ENCODE measurements around the gene RNPEPL1.

RNPEPL1 gene

DNA sequence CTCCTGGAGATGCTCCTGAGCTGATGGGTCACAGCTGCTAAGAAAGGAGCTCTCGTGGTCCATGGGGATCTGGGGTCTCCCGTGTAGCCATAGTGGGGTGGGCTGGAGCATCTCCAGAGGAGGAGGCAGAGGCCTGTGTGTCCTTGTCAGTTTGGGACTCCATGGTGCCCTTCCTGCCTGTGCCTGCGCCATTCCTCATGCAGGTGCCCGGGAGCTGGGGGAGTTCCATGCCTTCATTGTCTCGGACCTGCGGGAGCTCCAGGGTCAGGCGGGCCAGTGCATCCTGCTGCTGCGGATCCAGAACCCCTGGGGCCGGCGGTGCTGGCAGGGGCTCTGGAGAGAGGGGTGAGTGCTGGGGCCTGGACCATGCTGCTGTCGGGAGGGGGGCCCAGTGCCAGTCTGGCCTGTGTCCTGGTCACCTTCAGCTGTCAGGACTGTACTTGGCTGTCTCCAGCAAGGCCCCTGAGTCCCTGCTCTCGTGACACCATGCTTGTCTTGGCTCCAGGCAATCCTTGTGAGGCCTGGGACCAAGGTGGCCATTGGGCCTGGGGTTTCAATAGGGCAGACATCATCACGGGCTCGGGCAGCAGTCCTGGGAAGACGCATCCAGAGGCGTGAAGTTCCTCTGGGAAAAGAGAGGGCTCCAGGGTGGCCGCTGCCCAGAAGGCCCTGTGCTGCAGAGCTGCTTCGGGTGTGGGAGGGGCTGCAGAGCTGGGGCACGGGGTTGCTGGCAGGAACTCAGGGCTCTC is 25.6 kb downstream of the RNPEPL1 start:
- DNase-seq: no peak

DNA sequence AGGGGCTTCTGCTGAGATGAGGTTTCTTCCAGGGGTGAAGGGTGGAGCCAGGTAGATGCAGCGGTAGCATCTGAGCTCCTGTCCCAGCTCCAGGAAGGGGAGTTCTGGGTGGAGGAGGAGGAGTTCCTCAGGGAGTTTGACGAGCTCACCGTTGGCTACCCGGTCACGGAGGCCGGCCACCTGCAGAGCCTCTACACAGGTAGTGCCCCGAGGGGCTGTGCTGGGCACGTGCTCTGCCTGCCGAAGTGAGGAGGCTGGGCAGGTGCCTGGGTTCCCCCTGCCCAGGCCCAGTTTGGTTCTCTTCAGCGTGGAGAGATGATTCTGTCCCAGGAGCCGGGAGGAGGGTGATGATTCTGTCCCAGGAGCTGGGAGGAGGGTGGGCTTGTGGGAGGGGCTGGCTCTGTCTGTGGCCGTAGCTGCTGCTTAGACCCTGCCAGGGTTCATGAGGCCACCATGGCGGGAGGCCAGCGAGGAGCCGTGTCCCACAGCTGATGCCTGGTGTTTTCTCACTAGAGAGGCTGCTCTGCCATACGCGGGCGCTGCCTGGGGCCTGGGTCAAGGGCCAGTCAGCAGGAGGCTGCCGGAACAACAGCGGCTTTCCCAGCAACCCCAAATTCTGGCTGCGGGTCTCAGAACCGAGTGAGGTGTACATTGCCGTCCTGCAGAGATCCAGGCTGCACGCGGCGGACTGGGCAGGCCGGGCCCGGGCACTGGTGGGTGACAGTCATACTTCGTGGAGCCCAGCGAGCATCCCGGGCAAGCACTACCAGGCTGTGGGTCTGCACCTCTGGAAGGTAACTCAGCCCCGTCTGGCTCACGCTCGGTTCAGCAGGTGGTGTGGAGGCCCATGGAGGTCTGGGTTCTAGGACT is 26.5 kb downstream of the RNPEPL1 start:
- DNase-seq: no peak

DNA sequence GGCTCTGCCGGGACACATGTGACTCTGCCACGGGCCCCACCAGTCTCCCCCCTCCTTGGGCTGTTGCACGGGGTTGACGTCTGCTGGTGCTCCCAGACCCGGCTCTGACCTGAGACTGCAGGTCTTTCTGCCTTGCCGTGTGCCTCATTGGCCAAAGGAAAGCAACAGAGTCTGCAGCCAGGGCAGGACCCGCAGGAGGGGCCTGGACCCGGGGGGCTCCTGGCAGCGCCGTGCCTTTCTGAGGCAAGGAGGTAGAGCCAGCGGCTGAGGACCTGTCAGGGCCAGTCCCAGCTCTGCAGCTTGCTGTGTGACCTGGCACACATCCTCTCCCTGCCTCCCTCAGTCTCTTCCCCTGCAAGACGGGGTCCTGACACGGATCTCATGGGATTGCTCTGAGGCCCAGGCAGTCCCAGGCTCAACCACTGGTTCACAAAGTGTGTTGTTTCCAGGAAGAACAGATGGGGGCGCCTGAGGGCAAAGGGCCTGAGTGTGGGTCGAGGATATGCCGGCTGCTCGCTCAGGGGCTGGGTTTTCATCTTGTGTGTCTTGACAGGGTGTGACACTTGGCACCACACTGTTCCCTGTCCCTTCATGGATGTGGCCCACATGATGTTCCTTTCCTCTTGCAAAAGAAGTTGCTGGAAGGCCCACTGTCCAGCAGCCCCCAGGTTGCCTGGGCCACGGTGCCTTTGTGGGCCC is 27.2 kb downstream of the RNPEPL1 start:
- DNase-seq: no peak

DNA sequence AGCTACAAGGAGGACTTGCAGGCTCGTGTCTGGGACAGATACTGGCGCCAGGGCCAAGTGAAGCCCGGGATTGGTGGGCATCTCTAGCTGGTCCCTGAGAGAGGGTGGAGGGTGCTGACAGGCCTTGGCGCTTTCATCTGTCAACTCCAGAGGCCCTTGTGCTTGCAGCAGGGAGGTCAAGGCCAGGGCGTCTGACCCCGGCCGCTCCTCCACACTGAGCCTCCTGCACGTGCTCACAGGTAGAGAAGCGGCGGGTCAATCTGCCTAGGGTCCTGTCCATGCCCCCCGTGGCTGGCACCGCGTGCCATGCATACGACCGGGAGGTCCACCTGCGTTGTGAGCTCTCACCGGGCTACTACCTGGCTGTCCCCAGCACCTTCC is 27.8 kb downstream of the RNPEPL1 start:
- no peak for DNase-seq

DNA sequence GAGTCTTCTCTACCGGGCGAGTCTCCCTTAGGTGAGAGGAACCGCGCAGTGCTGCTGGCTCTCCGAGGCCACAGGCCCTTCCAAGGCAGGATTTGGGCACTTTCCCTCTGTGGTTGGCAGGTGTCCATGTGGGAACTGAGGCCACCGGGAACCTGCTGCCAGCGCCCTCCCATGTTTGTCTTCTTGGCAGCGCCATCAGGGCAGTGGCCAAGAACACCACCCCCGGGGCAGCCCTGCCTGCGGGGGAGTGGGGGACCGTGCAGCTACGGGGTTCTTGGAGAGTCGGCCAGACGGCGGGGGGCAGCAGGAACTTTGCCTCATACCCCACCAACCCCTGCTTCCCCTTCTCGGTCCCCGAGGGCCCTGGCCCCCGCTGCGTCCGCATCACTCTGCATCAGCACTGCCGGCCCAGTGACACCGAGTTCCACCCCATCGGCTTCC is 28.2 kb downstream of the RNPEPL1 start:
- no peak for DNase-seq

DNA sequence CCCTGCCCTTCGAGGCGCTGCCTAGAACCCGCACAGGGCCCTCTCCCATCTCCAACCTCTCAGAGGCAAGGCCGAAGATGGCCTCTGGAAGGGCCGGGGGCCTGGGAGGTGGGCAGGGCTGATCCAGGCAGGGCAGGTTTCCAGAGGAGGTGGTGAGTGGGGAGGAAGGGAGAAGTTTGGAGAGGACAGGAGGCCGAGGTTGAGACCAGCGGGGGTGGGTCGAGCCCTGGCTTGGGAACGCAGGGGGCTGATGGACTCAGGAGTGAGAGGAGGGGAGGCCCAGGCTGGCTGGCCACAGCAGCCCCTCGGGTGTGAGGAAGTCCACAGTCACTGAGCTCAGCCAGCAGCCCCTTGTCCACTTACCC is 28.8 kb downstream of the RNPEPL1 start:
- DNase-seq: no peak

DNA sequence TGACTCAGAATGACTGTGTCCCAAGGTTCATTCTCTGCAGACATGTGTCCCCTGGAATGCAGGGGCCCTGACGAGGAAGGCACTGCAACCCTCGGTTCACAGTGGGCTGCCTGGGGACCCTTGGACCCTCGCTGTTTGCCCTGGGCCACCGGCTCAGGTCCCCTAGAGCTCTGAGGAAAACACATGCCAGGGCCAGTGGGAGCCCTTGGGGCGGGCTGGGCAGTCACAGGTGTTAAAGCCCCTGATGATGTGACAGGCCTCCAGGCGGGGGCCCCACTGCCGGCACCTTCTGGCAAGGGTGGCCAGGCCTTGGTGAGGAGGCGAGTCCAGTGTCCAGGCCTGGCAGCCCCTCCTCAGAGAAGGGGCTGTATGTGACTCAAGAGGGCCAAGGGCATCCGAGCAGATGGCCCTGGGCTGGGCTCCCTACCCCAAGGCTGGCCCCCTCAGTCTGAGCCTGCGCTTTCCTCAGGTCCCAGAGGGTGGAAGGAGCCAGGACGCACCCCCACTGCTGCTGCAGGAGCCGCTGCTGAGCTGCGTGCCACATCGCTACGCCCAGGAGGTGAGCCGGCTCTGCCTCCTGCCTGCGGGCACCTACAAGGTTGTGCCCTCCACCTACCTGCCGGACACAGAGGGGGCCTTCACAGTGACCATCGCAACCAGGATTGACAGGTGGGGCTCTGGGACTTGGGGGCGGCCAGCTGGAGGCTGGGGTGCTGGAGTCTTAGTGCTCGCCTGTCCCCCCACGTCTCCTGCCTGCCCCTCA is 29.3 kb downstream of the RNPEPL1 start:
- DNase-seq: no peak

DNA sequence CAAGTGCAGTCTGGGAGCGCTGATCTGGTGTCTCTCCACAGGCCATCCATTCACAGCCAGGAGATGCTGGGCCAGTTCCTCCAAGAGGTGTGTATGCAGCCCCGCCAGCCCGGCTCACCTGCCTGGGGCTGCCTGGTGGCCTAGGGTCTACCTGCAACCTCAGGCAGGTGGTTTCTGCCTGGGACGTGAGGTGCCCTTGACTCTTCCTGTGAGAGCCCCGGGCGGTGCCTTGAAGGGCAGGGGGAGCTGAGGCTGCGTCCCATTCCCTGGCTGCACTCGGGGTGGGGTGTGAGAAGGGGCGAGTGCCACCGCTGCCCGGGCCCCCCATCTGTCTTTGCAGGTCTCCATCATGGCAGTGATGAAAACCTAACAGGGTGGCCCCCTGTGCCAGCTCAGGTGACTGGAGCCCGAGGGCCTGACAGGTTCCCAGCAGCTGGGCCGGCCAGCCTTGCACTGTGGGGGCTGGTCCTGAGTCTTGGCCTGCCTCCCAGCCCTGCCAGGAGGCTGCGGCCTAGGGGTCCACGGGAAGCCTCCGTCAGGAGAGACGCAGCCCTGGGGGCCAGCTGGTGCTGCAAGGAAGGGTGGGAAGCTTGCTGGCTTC is 30.1 kb downstream of the RNPEPL1 start:
- DNase-seq: no peak

DNA sequence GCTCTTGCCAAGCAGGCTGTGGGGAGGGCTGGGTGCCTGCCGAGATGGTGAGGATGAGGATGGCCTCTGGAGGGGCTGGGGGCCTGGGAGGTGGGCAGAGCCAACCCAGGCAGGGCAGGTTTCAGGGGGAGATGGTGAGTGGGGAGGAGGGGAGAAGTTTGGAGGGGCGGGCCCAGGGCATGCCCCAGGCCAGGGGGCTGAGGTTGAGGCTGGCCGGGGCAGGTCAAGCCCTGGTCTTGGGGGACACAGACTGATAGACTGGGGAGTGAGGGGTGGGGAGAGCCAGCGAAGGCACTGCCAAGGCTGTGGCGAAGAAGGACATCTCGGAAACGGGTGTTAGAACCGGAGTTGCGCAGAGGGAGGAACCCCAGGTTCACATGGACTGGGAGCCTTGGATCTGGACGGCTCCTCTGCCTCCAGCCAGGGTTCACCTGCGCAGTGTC is 30.9 kb downstream of the RNPEPL1 start:
- no peak for DNase-seq

DNA sequence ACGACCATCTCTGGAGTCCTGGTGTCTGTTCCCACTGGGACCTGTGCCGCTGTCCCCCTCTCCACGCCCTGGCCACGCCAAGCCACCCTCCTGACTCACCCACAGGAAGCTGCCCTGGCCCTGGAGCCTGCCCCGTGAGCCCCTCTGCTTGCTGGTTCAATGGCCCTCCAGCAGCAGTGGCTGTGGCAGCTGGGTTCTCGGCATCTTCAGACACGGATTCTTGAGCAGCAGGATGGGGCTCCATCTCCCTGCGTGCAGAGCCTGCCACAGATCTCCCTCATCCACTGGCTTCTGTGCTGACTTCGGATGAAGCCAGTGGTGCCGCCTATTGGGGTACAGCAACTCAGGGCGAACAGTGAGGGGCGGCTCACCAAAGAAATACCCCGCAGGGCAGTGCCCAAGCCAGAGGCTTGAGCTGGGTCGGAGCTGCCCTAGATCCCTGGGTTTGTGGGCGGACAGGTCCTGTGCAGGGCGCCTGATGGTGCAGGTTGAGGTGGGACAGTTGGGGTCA is 32.2 kb downstream of the RNPEPL1 start:
- DNase-seq: no peak

DNA sequence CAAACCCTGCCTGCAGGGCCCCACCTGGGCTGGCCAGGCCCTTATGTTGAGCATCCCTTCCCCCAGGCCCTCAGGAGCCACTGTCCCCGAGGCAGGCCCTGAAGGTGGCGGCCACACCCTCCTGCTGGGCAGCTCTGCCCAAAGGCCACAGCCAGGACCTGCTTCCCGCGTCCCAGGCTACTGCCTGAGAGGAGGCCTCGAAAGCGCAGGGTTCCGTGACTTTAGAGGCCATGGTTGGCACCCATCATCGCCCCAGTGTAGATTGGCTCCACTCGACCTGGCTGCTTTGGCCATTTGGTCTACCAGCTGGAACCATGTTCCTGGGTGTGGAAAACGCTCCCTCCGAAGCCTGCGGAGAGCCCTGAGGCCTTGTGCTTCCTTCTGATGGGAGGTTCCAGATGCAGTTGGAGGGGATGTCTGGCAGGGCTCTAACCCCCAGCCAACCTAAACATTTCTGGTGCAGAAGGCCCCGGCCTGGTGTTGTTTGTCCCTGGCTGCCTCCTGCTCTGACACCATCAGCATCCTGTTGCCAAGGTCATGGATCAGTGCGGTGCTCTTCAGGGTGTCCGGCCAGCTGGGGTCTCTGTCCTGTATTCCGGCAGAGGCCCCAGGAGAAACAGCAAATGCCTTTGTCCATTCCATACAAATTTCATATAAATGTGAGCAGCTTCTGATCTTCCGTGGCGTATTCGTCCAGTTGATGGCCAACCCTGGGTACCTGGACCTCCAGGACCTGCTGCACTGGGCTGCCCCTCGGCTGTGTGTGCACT is 33.0 kb downstream of the RNPEPL1 start:
- DNase-seq: no peak

DNA sequence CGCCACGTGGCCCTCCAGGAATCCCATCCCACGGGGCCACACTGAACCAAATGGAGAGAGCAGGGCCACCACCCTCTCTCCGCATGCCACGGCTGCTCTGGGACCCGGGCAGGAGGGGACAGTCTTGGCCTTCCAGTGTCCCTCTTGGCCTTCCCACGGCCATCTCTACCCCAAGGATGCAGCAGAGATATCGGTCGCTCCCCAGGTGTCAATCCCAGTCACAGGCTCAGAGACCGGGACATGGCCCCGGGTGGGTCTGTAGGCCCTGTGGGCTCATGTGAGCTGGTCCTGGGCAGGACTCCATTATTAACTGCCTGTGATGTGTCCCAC is 33.5 kb downstream of the RNPEPL1 start:
- DNase-seq: no peak

DNA sequence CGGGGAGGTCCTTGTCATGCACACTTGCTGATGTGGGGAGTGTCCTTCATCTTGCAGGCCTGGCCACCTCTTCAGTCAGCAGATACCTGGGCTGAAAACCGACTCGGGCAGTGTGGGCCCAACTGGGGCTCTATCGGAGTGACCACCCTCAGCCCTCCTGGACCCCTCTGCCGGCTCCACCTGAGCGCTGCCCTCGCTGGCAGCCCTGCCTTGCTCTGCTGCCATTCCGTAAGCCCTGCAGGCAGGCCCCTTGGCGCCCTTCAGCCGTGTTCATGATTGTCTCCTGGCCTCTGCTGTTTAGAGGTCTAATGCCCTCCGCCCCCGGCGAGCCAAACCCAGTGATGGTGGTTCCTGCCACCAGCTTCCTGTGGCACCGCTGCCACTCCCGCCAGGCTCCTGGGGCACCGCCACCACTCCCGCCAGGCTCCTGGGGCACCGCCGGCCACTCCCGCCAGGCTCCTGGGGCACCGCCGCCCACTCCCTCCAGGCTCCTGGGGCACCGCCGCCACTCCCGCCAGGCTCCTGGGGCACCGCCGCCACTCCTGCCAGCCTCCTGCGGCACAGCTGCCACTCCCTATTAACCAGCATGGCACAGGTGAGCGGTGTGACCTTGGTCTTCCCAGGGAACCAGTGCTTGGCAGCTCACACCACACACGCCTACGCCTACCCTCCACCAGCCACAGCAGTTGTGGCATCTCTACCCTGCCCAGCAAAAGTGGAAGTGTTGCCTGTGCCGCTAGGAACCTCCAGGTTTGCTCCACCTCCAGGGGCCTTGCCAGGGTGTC is 34.2 kb downstream of the RNPEPL1 start:
- DNase-seq: no peak

DNA sequence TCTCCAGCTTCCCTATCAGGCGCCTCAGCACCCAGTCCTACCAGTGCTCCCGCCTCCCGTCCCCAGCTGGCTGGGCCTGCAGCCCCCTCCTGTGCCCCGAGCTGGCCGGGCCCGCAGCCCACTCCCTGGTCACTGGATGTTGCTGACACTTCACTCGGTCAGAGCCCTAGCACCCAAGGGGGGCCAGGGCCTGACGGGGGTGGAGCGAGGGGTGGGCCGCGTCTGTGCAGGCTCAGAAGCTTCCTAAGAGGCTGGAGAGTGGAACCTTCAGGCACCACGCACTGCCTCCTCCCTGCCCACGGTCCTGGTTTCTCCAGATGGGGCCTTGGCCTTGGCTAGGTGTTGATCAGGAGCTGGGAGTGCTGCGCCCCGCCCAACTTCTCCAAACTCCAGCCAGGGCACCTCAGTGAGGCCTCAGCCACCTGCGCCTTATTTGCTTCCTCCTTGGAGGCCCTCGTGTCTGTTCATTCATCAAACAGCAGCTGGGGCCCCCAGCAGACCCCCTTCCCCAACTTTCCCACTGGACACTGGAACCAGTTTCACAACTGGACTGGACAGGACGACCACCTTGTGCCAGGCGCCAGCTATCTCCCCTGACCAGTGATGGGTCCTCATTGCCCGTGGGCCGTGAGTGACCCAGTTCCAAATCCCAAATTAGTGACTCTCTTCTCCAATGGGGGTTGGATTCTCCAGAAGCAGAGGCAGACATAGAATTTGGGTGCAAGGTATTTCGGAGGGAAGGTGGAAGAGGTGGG is 35.0 kb downstream of the RNPEPL1 start:
- no peak for DNase-seq

DNA sequence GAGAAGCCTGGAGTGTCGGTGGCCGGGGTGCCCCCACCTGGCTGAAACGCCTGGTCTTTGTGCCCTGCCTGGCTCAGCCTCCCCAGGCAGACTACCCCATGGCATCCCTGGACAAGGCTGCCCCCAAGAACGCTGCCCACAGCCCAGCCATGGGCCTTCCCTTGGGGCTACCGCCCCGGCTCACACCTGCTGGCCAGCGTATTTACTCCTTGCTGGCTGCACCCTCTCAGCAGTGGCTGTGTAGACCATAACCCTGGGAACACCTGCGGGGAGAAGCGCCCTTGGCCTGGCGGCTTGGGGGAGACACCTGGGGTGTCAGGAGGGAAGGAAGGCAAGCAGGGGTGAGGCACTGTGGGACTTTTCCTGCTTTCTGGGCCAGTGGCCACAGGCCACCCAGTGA is 35.6 kb downstream of the RNPEPL1 start:
- no peak for DNase-seq

DNA sequence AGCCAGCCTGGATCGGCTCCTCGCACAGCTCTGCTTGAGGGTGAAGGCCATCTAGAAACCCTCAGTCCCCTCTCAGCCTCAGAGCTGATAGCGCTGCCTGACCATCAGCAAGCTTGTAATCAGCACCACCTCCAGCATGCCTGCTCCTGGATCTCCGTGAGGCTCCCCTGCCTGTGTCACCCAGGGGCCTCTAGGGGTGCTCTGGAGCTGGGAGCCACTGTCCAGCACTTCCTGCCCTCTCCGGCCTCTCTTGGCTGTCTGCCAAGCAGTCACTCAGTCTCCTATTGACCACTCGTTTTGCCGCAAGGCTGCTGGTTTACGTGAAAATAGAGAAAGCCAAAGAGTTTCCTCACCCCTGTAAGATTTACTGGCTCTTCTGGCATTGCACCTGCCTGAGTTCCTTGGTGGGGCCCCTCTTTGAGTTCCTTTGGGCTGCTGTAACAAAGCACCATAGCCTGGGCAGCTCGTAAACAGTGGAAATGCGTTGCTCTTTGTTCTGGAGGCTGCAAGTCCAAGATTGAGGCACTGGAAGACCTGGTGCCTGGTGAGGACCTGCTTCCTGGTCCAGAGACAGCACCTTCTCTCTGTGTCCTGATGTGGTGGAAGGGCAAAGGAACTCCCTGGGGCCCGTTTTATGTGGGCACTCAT is 36.1 kb downstream of the RNPEPL1 start:
- no peak for DNase-seq

DNA sequence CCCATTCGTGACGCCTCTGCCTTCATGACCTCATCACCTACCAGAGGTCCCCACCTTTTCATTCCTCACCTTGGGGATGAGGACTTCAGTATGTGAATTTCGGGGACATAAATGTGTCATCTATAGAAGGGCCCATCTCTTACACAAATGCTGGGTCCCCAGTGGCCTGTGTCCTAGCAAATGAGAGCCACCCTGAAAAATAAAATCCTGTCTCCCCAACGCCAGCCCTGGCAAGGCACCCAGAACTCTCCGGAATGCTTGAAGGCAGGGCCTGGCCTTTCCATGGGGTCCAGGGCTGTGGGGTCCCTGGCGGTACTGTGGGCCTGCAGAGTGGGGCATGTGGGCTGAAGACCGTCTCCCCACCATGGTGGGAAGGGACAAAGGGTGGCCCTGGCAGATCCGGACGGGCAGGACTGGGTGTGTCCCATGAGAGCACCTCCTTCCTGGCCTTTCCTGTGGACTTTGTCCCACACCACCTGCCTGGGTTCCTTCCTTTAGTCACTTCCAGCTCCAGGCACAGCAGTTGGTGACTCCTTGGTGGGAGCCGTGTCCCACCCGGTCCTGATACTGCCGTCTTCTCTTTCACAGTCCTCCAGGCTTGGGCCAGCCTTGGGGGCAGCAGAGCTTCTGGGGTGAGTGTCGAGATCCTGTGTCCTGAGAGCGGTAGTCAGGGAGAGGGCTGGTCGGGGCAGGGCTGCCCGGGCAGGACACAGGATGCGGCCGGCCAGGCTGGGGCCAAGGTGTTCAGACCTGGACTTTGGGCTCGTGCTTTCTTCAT is 36.8 kb downstream of the RNPEPL1 start:
- DNase-seq: no peak

DNA sequence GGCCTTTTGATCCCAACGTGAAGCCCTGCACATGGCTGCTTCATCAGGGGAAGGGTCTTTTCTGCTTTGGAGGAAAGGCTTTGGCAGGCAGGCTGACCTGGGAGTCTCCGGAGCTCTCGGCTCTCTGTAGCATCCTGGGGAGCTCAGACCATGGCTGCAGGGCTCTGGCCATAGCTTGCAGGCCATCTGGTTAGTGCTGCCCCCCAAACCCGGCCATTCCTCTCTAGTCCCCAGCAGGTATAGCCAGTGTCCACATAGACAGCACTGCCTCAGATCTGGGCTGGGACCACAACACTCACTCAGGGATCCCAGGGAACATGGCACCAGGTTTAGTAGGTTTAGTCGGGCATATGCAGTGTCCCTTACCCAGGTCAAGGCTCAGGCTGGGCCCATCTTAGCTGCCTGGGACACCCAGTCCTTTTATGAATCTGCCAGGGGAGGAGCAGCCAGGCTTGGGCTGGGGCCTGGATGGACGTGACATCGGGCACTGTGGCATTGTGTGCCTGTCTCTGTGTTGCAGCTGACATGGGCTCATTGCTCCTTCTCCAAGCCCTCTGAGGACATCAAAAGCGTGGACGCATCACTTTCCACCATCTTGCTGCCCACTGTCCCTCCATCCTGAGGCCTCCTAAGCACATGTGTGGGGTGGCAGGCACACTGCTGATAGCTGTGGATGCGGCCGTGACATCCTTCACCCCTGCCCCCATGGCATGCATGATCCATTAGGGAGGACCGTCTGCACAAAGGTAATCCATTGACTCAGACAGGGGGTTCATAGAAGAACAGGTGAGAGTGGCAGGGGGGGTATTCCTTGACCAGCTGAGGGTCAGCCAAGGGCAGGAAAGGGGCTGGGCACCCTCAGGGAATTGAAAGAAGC is 37.8 kb downstream of the RNPEPL1 start:
- no peak for DNase-seq
